Skeletal muscle tissue (tissue), 4 donors: ENCODE measurements around the gene KLHL35. TPM values are rescaled to one million over a fixed set of nuclear protein-coding genes. Genes with fewer than 3 reads are reported as not detected.
A peak's percentile ranks its signal among the peaks of the same experiment; 100 is the strongest.

ENCODE experiments used
- H3K27ac ChIP-seq: one replicate; pipeline ENCODE4 v1.7.0; 2013; ENCODE audit warnings: mild to moderate bottlenecking, low read depth, low read length, inconsistent platforms
- H3K27me3 ChIP-seq, 3 donors: one replicate each; pipeline ENCODE4 v1.7.0; 2013; ENCODE audit warnings: low read length in 3 of 3; ENCODE audit not compliant: control insufficient read depth in 3 of 3, insufficient read depth in 3 of 3
- H3K36me3 ChIP-seq, 3 donors: one replicate each; pipeline ENCODE4 v1.7.0; 2013; ENCODE audit warnings: low read length in 3 of 3; ENCODE audit not compliant: control insufficient read depth in 3 of 3, insufficient read depth in 3 of 3
- H3K4me1 ChIP-seq, 3 donors: one replicate each; pipeline ENCODE4 v1.7.0; 2013; ENCODE audit warnings: low read length in 3 of 3, mild to moderate bottlenecking in 3 of 3; ENCODE audit not compliant: control insufficient read depth in 3 of 3, insufficient read depth in 3 of 3
- H3K4me3 ChIP-seq, 3 donors: one replicate each; pipeline ENCODE4 v1.7.0; 2013; ENCODE audit warnings: low read length in 3 of 3
- H3K9ac ChIP-seq, 3 donors: one replicate each; pipeline ENCODE4 v1.7.0; 2013; ENCODE audit warnings: low read length in 3 of 3, mild to moderate bottlenecking in 3 of 3, moderate library complexity in 2 of 3, low read depth in 1 of 3
- H3K9me3 ChIP-seq, 3 donors: one replicate each; pipeline ENCODE4 v1.7.0; 2013; ENCODE audit warnings: low read length in 3 of 3; ENCODE audit not compliant: control insufficient read depth in 3 of 3
- total RNA-seq: library from RNA; depleted of rRNA; stranded (reverse); fragments of >200 nt; gene quantifications from one replicate; pipeline ENCODE4 v1.2.3, GENCODE V29; 2014
- donor health status: Osteomylitis.

The KLHL35 gene
- total RNA-seq, 1 donor from 2014 or later, result 4.7 TPM

DNA sequence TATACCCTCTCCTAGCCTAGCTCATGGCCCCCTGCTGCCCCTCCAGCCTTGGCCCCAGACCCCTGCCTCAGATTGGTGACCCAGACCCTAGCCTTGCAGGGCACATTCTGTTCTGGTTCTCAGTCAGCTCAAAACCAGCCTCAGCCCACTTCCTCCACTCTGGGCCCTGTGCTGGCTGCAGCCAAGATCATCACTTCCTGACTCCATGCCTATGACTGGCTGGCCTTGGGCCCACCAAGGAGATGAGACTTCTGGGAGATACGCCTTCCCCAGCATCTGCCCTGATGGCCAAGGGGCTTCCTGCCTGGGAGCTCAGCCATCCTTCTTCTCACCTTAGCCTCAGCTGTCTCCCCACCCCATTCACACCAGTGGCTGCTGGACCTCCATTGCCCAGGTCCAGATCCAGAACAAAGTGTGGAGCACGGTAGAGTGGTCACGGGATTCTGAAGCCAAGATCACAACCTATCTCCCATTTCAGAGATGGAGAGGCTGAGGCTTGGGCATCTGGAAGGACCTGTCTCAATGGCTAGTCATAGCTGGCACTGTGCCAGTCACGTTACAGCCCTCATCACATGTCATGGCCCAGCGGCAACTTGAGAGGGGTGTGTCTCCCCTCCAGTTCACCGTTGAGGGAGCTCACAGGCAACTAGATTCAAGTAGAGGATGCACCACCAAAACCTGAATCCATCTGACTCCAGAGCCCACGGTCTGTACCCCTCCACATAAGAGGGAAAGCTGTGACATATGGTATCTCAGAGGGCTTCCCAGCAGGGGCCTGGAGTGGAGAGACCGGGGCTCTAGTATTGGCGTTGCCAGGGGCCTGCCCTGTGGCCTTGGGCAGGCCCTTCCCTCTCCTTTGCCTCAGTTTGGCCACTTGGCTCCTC lies 43.0 kb upstream of the KLHL35 start:
- peaks cover 40 to 51% (median 45%) of the 10 kb centered on the region in 3 donors for H3K4me1 ChIP-seq
- peak overlapping the region in 1 of 3 donors; percentile 52 for H3K4me3 ChIP-seq
- peak overlapping the region in 2 of 3 donors; percentile 41 to 73 for H3K9ac ChIP-seq

GRCh38 chr11:75474878-75475766 lies 42.1 kb upstream of the KLHL35 start:
- Histone ChIP-seq H3K27ac (peak overlapping the region; percentile 49), H3K4me1 (peaks cover 33 to 42% (median 37%) of the 10 kb centered on the region in 3 donors), H3K9ac (no peak overlapping the region), H3K27me3 (no peaks in the 10 kb centered on the region), H3K4me3 (peak overlapping the region in 1 of 3 donors; percentile 13), H3K36me3 (peaks cover 0 to 2% (median 0%) of the 10 kb centered on the region in 3 donors), H3K9me3 (no peaks in the 10 kb centered on the region)

More for the DNA sequence above, 43.0 kb upstream of the KLHL35 start:
- H3K9me3 ChIP-seq, result no peaks in the 10 kb centered on the region
- peak overlapping the region; percentile 75 for H3K27ac ChIP-seq
- peaks cover 0 to 2% (median 0%) of the 10 kb centered on the region in 3 donors for H3K36me3 ChIP-seq
- H3K27me3 ChIP-seq, result no peaks in the 10 kb centered on the region

- peaks cover 35 to 42% (median 38%) of the 10 kb centered on the region in 3 donors for H3K4me1 ChIP-seq
- H3K36me3 ChIP-seq, result peaks cover 0 to 2% (median 0%) of the 10 kb centered on the region in 3 donors
- no peaks in the 10 kb centered on the region for H3K27me3 ChIP-seq
- no peak overlapping the region for H3K9ac ChIP-seq
- H3K4me3 ChIP-seq, result no peak overlapping the region
- no peak overlapping the region for H3K27ac ChIP-seq
- no peaks in the 10 kb centered on the region for H3K9me3 ChIP-seq
Measured at GRCh38 chr11:75474240-75474639, 41.2 kb upstream of the KLHL35 start.

GRCh38 chr11:75473684-75474083 lies 40.7 kb upstream of the KLHL35 start:
- Histone ChIP-seq H3K27me3 (no peaks in the 10 kb centered on the region), H3K9ac (no peak overlapping the region), H3K4me1 (peaks cover 39 to 42% (median 40%) of the 10 kb centered on the region in 3 donors), H3K36me3 (peaks cover 0 to 2% (median 0%) of the 10 kb centered on the region in 3 donors), H3K27ac (no peak overlapping the region), H3K4me3 (no peak overlapping the region), H3K9me3 (no peaks in the 10 kb centered on the region)

DNA sequence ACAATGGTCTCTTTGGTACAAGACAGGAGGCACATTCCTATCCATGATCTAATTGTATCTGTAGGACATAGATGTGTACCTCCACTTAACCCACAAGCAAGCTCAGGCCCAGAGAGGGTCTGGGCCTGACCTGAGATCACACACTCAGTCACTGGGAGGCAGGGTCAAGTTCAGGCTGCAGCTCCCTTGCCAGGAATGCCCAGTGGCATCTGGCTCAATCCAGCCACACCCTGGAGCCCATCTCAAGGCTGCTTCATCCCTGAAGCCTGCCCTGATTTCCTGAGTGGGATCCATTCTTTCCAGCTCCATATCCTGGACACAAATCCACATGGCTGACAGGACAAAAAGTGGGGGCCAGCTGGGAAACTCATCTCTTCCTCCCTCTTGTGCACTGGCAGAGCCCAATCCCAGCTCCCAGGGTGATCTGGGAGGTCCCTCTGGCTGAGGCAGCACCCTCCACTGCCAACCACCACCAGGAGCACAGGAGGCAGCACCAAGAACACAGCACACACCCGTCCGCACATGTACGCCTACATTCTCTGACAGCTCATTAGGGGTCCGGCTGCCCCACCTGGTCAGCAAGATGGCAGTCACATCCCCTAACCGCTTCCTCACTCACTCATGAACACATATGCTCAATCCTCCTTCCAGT lies 39.2 kb upstream of the KLHL35 start:
- Histone ChIP-seq H3K27ac (no peak overlapping the region), H3K27me3 (no peaks in the 10 kb centered on the region), H3K9me3 (no peaks in the 10 kb centered on the region), H3K9ac (no peak overlapping the region), H3K4me3 (no peak overlapping the region), H3K36me3 (peaks cover 0 to 2% (median 0%) of the 10 kb centered on the region in 3 donors), H3K4me1 (peaks cover 38 to 43% (median 41%) of the 10 kb centered on the region in 3 donors)

GRCh38 chr11:75471176-75471973 lies 38.4 kb upstream of the KLHL35 start:
- H3K36me3 ChIP-seq, result peaks cover 0 to 2% (median 0%) of the 10 kb centered on the region in 3 donors
- H3K9me3 ChIP-seq, result no peaks in the 10 kb centered on the region
- peaks cover 34 to 43% (median 36%) of the 10 kb centered on the region in 3 donors for H3K4me1 ChIP-seq
- no peak overlapping the region for H3K4me3 ChIP-seq
- no peak overlapping the region for H3K9ac ChIP-seq
- no peaks in the 10 kb centered on the region for H3K27me3 ChIP-seq
- H3K27ac ChIP-seq, result no peak overlapping the region

- Histone ChIP-seq H3K9me3 (no peaks in the 10 kb centered on the region), H3K27ac (no peak overlapping the region), H3K4me1 (peaks cover 32 to 35% (median 32%) of the 10 kb centered on the region in 3 donors)
Measured at GRCh38 chr11:75470476-75471080, 37.6 kb upstream of the KLHL35 start.

DNA sequence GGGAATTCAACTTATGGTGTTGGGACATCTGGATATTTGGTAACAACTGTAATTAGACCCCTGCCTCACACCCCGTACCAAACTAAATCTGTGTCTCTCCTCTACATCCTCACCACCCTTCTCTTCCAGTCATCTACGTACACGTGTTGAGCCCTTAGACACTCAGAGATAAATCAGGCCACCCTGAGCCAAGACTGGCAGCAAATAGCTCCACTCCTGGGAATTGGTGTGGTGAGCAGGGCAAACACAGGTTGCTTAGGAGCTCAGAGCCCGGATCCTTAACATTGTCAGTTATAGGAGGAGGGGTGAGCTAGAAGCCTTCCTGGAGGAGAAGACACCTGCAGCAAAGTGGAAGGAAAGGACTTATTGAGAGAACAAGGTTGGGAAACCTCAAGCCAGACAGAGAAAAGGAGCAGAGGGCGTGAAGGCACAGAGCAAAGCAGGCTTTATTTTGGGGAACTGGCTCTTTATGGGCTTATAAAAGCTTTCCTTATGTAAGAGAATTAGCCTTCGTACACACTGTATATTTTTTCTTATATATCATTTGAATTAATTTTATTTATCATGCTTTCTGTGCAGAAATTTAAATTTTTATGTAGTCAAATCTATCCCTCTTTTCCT lies 36.9 kb upstream of the KLHL35 start:
- H3K36me3 ChIP-seq, result peaks cover 0 to 2% (median 0%) of the 10 kb centered on the region in 3 donors
- H3K9me3 ChIP-seq, result no peaks in the 10 kb centered on the region
- H3K27ac ChIP-seq, result no peak overlapping the region
- no peaks in the 10 kb centered on the region for H3K27me3 ChIP-seq
- no peak overlapping the region for H3K4me3 ChIP-seq
- H3K4me1 ChIP-seq, result peaks cover 27 to 28% (median 28%) of the 10 kb centered on the region in 3 donors
- H3K9ac ChIP-seq, result no peak overlapping the region

More at GRCh38 chr11:75470476-75471080, 37.6 kb upstream of the KLHL35 start:
- Histone ChIP-seq H3K36me3 (peaks cover 0 to 2% (median 0%) of the 10 kb centered on the region in 3 donors), H3K4me3 (no peak overlapping the region), H3K9ac (no peak overlapping the region), H3K27me3 (no peaks in the 10 kb centered on the region)
